SK-N-MC (cell line): ENCODE measurements around the gene ADGRL3.

Experiments used
- EZH2 ChIP-seq: fragments of 200-600 bp; sonication (generic); IDR thresholded peaks from one replicate; pipeline ENCODE4 v1.6.1; 2017; ENCODE audit warnings: antibody characterized with exemption
- POLR2AphosphoS5 ChIP-seq: IDR thresholded peaks from 2 replicates; pipeline ENCODE4 v1.6.1; 2012; ENCODE audit warnings: mild to moderate bottlenecking, low read depth, low read length, borderline replicate concordance

DNA sequence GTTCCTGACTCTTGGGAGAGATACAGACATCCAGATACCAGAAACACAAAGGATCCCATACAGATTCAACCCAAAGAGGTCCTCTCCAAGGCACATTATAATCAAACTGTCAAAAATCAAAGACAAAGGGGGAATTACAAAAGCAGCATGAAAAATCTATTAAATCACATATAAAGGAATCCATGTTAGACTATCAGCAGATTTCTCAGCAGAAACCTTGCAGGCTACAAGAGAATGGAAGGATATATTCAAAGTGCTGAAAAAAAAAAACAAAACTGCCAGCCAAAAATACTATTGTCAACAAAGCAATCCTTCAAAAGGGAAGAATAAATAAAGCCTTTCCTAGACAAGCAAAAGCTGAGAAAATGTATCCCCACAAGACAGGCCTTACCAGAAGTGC lies 14.8 kb upstream of the ADGRL3 start:
- TF ChIP-seq EZH2 (no peak), POLR2AphosphoS5 (no peak)
